GM12874 (cell line): Measurements from ENCODE around the gene PRKAG1.

Source experiments
- CTCF ChIP-seq: IDR thresholded peaks from 2 replicates; pipeline ENCODE4 v1.5.1; 2011; ENCODE audit warnings: low read depth, mild to moderate bottlenecking, control low read depth, low read length, moderate library complexity; ENCODE audit not compliant: insufficient read depth

PRKAG1 gene

GRCh38 chr12:48990552-48990951 lies 28.0 kb downstream of the PRKAG1 start:
- TF ChIP-seq CTCF: no peak

GRCh38 chr12:48988030-48988649 lies 30.4 kb downstream of the PRKAG1 start:
- peak; percentile 92 for TF ChIP-seq CTCF

GRCh38 chr12:48986720-48987291 lies 31.8 kb downstream of the PRKAG1 start:
- TF ChIP-seq CTCF: no peak

GRCh38 chr12:48985901-48986300 lies 32.7 kb downstream of the PRKAG1 start:
- TF ChIP-seq CTCF: no peak

GRCh38 chr12:48985475-48985897 lies 33.1 kb downstream of the PRKAG1 start:
- TF ChIP-seq CTCF: no peak

GRCh38 chr12:48982397-48983080 lies 36.0 kb downstream of the PRKAG1 start:
- no peak for TF ChIP-seq CTCF

GRCh38 chr12:48981757-48982157 lies 36.8 kb downstream of the PRKAG1 start:
- TF ChIP-seq CTCF: no peak
